ENCODE results near the gene TLE7. TPM values are rescaled to one million over a fixed set of nuclear protein-coding genes. Genes with fewer than 3 reads are reported as not detected.

TLE7 gene
- total RNA-seq, 1 experiment from 2014 or later = not detected

- H2AK5ac ChIP-seq (ENCODE audit: insufficient read length, low read length) = no peak overlapping the region
- H3K18ac ChIP-seq (ENCODE audit: insufficient read length, low read depth, low read length) = no peak overlapping the region
- Mint-ChIP-seq H3K27me3 (ENCODE audit: low read depth) (peaks cover 19% of the 10 kb centered on the region), H3K9me3 (no peaks in the 10 kb centered on the region), H3K27ac (no peak overlapping the region), H3K4me1 (no peaks in the 10 kb centered on the region), H3K36me3 (ENCODE audit: insufficient read depth in 1 of 3, low read depth in 3 of 3) (no peaks in the 10 kb centered on the region), H3K4me3 (no peak overlapping the region)
- no peak overlapping the region for H4K91ac ChIP-seq (ENCODE audit: insufficient read length, low read depth, low read length)
- no peaks in the 10 kb centered on the region for H3K27me3 ChIP-seq (ENCODE audit: insufficient read depth, low read length)
- no peak for TF ChIP-seq CTCF (conservative IDR thresholded peaks at IDR 0.05)
- no peak for DNase-seq
- no peak overlapping the region for H3K23ac ChIP-seq (ENCODE audit: insufficient read length, low read depth, low read length)
- no peak overlapping the region for H3K14ac ChIP-seq (ENCODE audit: insufficient read depth, low read length)
- H3K27ac ChIP-seq (ENCODE audit: insufficient read length, low read depth, low read length) = no peak overlapping the region
- no peaks in the 10 kb centered on the region for H3K4me1 ChIP-seq (ENCODE audit: insufficient read depth, low read length)
- no peaks in the 10 kb centered on the region for H3K79me2 ChIP-seq (ENCODE audit: insufficient read depth, low read length)
- no peak overlapping the region for H3K56ac ChIP-seq (ENCODE audit: insufficient read length, low read depth, low read length)
- H3K79me1 ChIP-seq (ENCODE audit: insufficient read depth, low read depth, low read length, poor library complexity, severe bottlenecking) = no peaks in the 10 kb centered on the region
- no peak overlapping the region for H4K5ac ChIP-seq (ENCODE audit: insufficient read length, low read depth, low read length)
- H3K4ac ChIP-seq (ENCODE audit: low read depth, low read length) = no peak overlapping the region
- H4K20me1 ChIP-seq (ENCODE audit: control insufficient read depth, insufficient read depth, insufficient read length) = no peaks in the 10 kb centered on the region
- H3K4me2 ChIP-seq (ENCODE audit: insufficient read depth, insufficient read length, low read length) = no peak overlapping the region
- no peaks in the 10 kb centered on the region for H3K9me3 ChIP-seq (ENCODE audit: control insufficient read depth, low read depth, low read length)
- H2AFZ ChIP-seq (ENCODE audit: low read length) = no peak overlapping the region
- H4K8ac ChIP-seq (replicated peaks; ENCODE audit: insufficient read length, low read depth, low read length) = no peak overlapping the region
- no peak overlapping the region for H2BK5ac ChIP-seq (ENCODE audit: insufficient read length, low read length)
- H2BK120ac ChIP-seq (ENCODE audit: low read depth, low read length, poor library complexity, severe bottlenecking) = no peak overlapping the region
- H2BK15ac ChIP-seq (ENCODE audit: low read depth, low read length) = no peak overlapping the region
- no peak overlapping the region for H3T11ph ChIP-seq (ENCODE audit: low read length)
- H3K9ac ChIP-seq (ENCODE audit: extremely low read depth, insufficient read length, low read length) = no peak overlapping the region
- no peaks in the 10 kb centered on the region for H3K23me2 ChIP-seq (ENCODE audit: insufficient read length, low read depth, low read length, poor library complexity, severe bottlenecking)
- no peak overlapping the region for H2BK20ac ChIP-seq (ENCODE audit: low read depth, low read length, poor library complexity, severe bottlenecking)
- no peak overlapping the region for H2BK12ac ChIP-seq (ENCODE audit: insufficient read length, low read depth, low read length)
Observed at GRCh38 chr16:71490361-71490760, 48.5 kb upstream of the TLE7 start.
